Activated gamma-delta T cell treated with anti-CD3 and anti-CD28 coated beads, Interleukin-2, amount 50 U/mL, for 16 hours (primary cell): ENCODE data around the gene SAMD4B.

Experiments
- DNase-seq: peaks from one replicate; pipeline ENCODE4 v3.0.0-alpha.2; 2020; ENCODE audit warnings: low read depth

Gene SAMD4B

GRCh38 chr19:39410017-39410830 lies 68.0 kb downstream of the SAMD4B start:
- DNase-seq = peak; percentile 51

GRCh38 chr19:39410831-39411080 lies 68.5 kb downstream of the SAMD4B start:
- no peak for DNase-seq

- no peak for DNase-seq
These were observed 69.0 kb downstream of the SAMD4B start for GRCh38 chr19:39411081-39411831.

GRCh38 chr19:39411832-39412099 lies 69.5 kb downstream of the SAMD4B start:
- DNase-seq = peak; percentile 85

- peak; percentile 97 for DNase-seq
These were observed 70.1 kb downstream of the SAMD4B start, which contains the start of gene PLEKHG2 for GRCh38 chr19:39412100-39412866. Gene PLEKHG2, plus strand, starts transcription at chr19:39412669. Its CDS starts 1,418 bp downstream, at chr19:39414087.

- DNase-seq = no peak
These were observed 70.6 kb downstream of the SAMD4B start for GRCh38 chr19:39412867-39413271.

- DNase-seq = no peak
These were observed 71.2 kb downstream of the SAMD4B start for GRCh38 chr19:39413272-39413910.

GRCh38 chr19:39413911-39414608 lies 71.8 kb downstream of the SAMD4B start:
- no peak for DNase-seq

GRCh38 chr19:39415111-39416046 lies 73.2 kb downstream of the SAMD4B start:
- no peak for DNase-seq

- DNase-seq = no peak
These were observed 74.2 kb downstream of the SAMD4B start for GRCh38 chr19:39416152-39417120.

- DNase-seq = no peak
These were observed 75.4 kb downstream of the SAMD4B start for GRCh38 chr19:39417463-39418181.

- no peak for DNase-seq
These were observed 76.8 kb downstream of the SAMD4B start for GRCh38 chr19:39419003-39419402.

GRCh38 chr19:39420769-39421168 lies 78.5 kb downstream of the SAMD4B start:
- DNase-seq = no peak

GRCh38 chr19:39422020-39422419 lies 79.8 kb downstream of the SAMD4B start:
- DNase-seq = no peak

GRCh38 chr19:39423258-39424086 lies 81.3 kb downstream of the SAMD4B start:
- no peak for DNase-seq

GRCh38 chr19:39424934-39425333 lies 82.7 kb downstream of the SAMD4B start:
- DNase-seq = no peak

- no peak for DNase-seq
These were observed 83.5 kb downstream of the SAMD4B start for GRCh38 chr19:39425744-39426143.

GRCh38 chr19:39426170-39426569 lies 83.9 kb downstream of the SAMD4B start:
- no peak for DNase-seq
